ENCODE data around the gene MUC12. TPM values are rescaled to one million over a fixed set of nuclear protein-coding genes. Genes with fewer than 3 reads are reported as not detected.

Gene MUC12
- polyA plus RNA-seq, 1 donor (not counting 4 experiments of a cell fraction or from before 2014, with no cell fraction given) = 0.24 TPM

- no peak overlapping the region for H3K27ac ChIP-seq (ENCODE audit: control insufficient read depth, insufficient read depth, low read length)
- dilution Hi-C loops (cut with MboI; ENCODE audit: extremely low pct_ligation_motif_present, low sequenced_read_pairs) = loop anchor here (10.0 kb wide), 1 partner anchor 59 kb away; the partner anchor contains the start of gene UFSP1
- H3K36me3 ChIP-seq (ENCODE audit: control insufficient read depth in 2 of 2, extremely low read depth in 1 of 2, insufficient read depth in 2 of 2, low read length in 2 of 2) = no peaks in the 10 kb centered on the region
- no peaks in the 10 kb centered on the region for H3K9me1 ChIP-seq (ENCODE audit: control insufficient read depth, extremely low read depth, insufficient read depth, low read length)
- no peak overlapping the region for H3K4me2 ChIP-seq (ENCODE audit: control insufficient read depth, extremely low read depth, insufficient read depth, low read depth, low read length)
- H4K20me1 ChIP-seq (ENCODE audit: control insufficient read depth, extremely low read depth, insufficient read depth, low read length) = no peaks in the 10 kb centered on the region
- H2AFZ ChIP-seq (ENCODE audit: control insufficient read depth, low read length) = no peak overlapping the region
- no peaks in the 10 kb centered on the region for H3K9me3 ChIP-seq (ENCODE audit: control insufficient read depth, low read depth, low read length)
- no peaks in the 10 kb centered on the region for H3K27me3 ChIP-seq (ENCODE audit: control insufficient read depth, extremely low read depth, insufficient read depth, low read length)
- FAIRE-seq (no peak), DNase-seq (ENCODE audit: low read depth, low spot score) (no peak)
- TF ChIP-seq CTCF (optimal IDR thresholded peaks at IDR 0.05 in 1 of 3, IDR thresholded peaks at IDR 0.05 in 1 of 3, conservative IDR thresholded peaks at IDR 0.05 in 1 of 3; ENCODE audit: extremely low read depth in 1 of 3, insufficient read depth in 2 of 3, low read length in 3 of 3) (no peak), EZH2 (IDR thresholded peaks at IDR 0.05; ENCODE audit: low read length) (no peak)
- H3K79me2 ChIP-seq (ENCODE audit: control insufficient read depth, insufficient read depth, low read length) = no peaks in the 10 kb centered on the region
- no peaks in the 10 kb centered on the region for H3K4me1 ChIP-seq (ENCODE audit: control insufficient read depth, extremely low read depth, insufficient read depth, low read length)
- H3K9ac ChIP-seq (ENCODE audit: control insufficient read depth, extremely low read depth, insufficient read depth, low read length) = no peak overlapping the region
- H3K4me3 ChIP-seq (ENCODE audit: control insufficient read depth in 2 of 3, extremely low read depth in 1 of 3, insufficient read depth in 2 of 3, low read depth in 1 of 3, low read length in 3 of 3) = no peak overlapping the region
Observed at GRCh38 chr7:100944138-100944537, 25.2 kb upstream of the MUC12 start.

GRCh38 chr7:100946111-100946510 lies 23.3 kb upstream of the MUC12 start:
- Histone ChIP-seq H3K27ac (ENCODE audit: control insufficient read depth, insufficient read depth, low read length) (no peak overlapping the region), H3K9me3 (ENCODE audit: control insufficient read depth, low read depth, low read length) (no peaks in the 10 kb centered on the region), H3K27me3 (ENCODE audit: control insufficient read depth, extremely low read depth, insufficient read depth, low read length) (peaks cover 6% of the 10 kb centered on the region), H3K9ac (ENCODE audit: control insufficient read depth, extremely low read depth, insufficient read depth, low read length) (no peak overlapping the region), H4K20me1 (ENCODE audit: control insufficient read depth, extremely low read depth, insufficient read depth, low read length) (no peaks in the 10 kb centered on the region), H3K4me1 (ENCODE audit: control insufficient read depth, extremely low read depth, insufficient read depth, low read length) (no peaks in the 10 kb centered on the region), H3K79me2 (ENCODE audit: control insufficient read depth, insufficient read depth, low read length) (no peaks in the 10 kb centered on the region), H3K4me2 (ENCODE audit: control insufficient read depth, extremely low read depth, insufficient read depth, low read depth, low read length) (no peak overlapping the region), H2AFZ (ENCODE audit: control insufficient read depth, low read length) (no peak overlapping the region), H3K9me1 (ENCODE audit: control insufficient read depth, extremely low read depth, insufficient read depth, low read length) (no peaks in the 10 kb centered on the region), H3K36me3 (ENCODE audit: control insufficient read depth in 2 of 2, extremely low read depth in 1 of 2, insufficient read depth in 2 of 2, low read length in 2 of 2) (no peaks in the 10 kb centered on the region), H3K4me3 (ENCODE audit: control insufficient read depth in 2 of 3, extremely low read depth in 1 of 3, insufficient read depth in 2 of 3, low read depth in 1 of 3, low read length in 3 of 3) (no peak overlapping the region)
- TF ChIP-seq CTCF (optimal IDR thresholded peaks at IDR 0.05 in 1 of 3, IDR thresholded peaks at IDR 0.05 in 1 of 3, conservative IDR thresholded peaks at IDR 0.05 in 1 of 3; ENCODE audit: extremely low read depth in 1 of 3, insufficient read depth in 2 of 3, low read length in 3 of 3) (no peak), EZH2 (IDR thresholded peaks at IDR 0.05; ENCODE audit: low read length) (no peak)
- FAIRE-seq = no peak
- dilution Hi-C loops (cut with MboI; ENCODE audit: extremely low pct_ligation_motif_present, low sequenced_read_pairs) = loop anchor here (10.0 kb wide), 1 partner anchor 61 kb away; the partner anchor contains the start of gene UFSP1
- DNase-seq (ENCODE audit: low read depth, low spot score) = no peak

Measured in keratinocyte (primary cell).